Smooth muscle cell (in vitro differentiated cells): Measurements from ENCODE around the gene FREY1. TPM values are rescaled to one million over a fixed set of nuclear protein-coding genes. Genes with fewer than 3 reads are reported as not detected.

Source experiments
- DNase-seq: peaks from one replicate; lab custom pipeline; 2025; ENCODE audit not compliant: unreplicated experiment; lab: John Stamatoyannopoulos, UW
- H2AFZ ChIP-seq: fragments of 200-600 bp; sonication (generic); 2 replicates; pipeline ENCODE4 v1.6.0; 2016; ENCODE audit warnings: antibody characterized with exemption, low read depth, mild to moderate bottlenecking
- H3F3A ChIP-seq: fragments of 200-600 bp; sonication (generic); 2 replicates; pipeline ENCODE4 v1.6.0; 2017; ENCODE audit warnings: antibody characterized with exemption, low read depth
- H3K27ac ChIP-seq: fragments of 200-600 bp; sonication (generic); 2 replicates; pipeline ENCODE4 v1.5.1; 2016; ENCODE audit warnings: low read depth, mild to moderate bottlenecking
- H3K27me3 ChIP-seq: fragments of 200-600 bp; sonication (generic); 2 replicates; pipeline ENCODE4 v1.6.1; 2016; ENCODE audit warnings: low read depth, mild to moderate bottlenecking
- H3K36me3 ChIP-seq: fragments of 200-600 bp; sonication (generic); 2 replicates; pipeline ENCODE4 v1.5.1; 2016; ENCODE audit warnings: low read depth
- H3K4me1 ChIP-seq: fragments of 200-600 bp; sonication (generic); 2 replicates; pipeline ENCODE4 v1.5.1; 2016; ENCODE audit warnings: low read depth
- H3K4me2 ChIP-seq: fragments of 200-600 bp; sonication (generic); 2 replicates; pipeline ENCODE4 v1.6.0; 2016; ENCODE audit warnings: mild to moderate bottlenecking
- H3K4me3 ChIP-seq: fragments of 200-600 bp; sonication (generic); 2 replicates; pipeline ENCODE4 v1.5.1; 2016; ENCODE audit warnings: mild to moderate bottlenecking
- H3K79me2 ChIP-seq: fragments of 200-600 bp; sonication (generic); 2 replicates; pipeline ENCODE4 v1.6.0; 2016; ENCODE audit warnings: low read depth, mild to moderate bottlenecking
- H3K9ac ChIP-seq: fragments of 200-600 bp; sonication (generic); 2 replicates; pipeline ENCODE4 v1.6.0; 2016; ENCODE audit warnings: low read depth
- H3K9me3 ChIP-seq: fragments of 200-600 bp; sonication (generic); replicated peaks from 2 replicates; pipeline ENCODE4 v1.5.1; 2016; ENCODE audit warnings: low read depth
- H4K20me1 ChIP-seq: fragments of 200-600 bp; sonication (generic); 2 replicates; pipeline ENCODE4 v1.6.0; 2016; ENCODE audit warnings: low read depth
- WGBS: methylation state at CpG from one replicate; pipeline ENCODE4 v1.1.7; 2016; ENCODE audit warnings: low lambda C conversion rate; 5-methylcytosine and 5-hydroxymethylcytosine counted together
- polyA plus RNA-seq: library from polyadenylated mRNA; unstranded; fragments of >200 nt; fragmentation: Nextera tagmentation; extraction: Ambion mirVana; gene quantifications from 2 replicates; pipeline ENCODE4 v1.2.1, GENCODE V29; 2016
- total RNA-seq: library from RNA; depleted of rRNA; stranded (reverse); fragments of >200 nt; gene quantifications from 2 replicates; pipeline ENCODE4 v1.2.3, GENCODE V29; 2014
- TF ChIP-seq, protein P1 (sequence below): fragments of 200-600 bp; sonication (generic); IDR thresholded peaks from 2 replicates; pipeline ENCODE4 v1.5.1; 2017; ENCODE audit warnings: borderline replicate concordance, mild to moderate bottlenecking, antibody characterized with exemption; ENCODE audit not compliant: insufficient read depth, poor library complexity, severe bottlenecking

FREY1 gene, protein sequence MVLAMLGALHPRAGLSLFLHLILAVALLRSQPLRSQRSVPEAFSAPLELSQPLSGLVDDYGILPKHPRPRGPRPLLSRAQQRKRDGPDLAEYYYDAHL
- total RNA-seq (0.22 and 3.6 TPM in 2 replicates), polyA plus RNA-seq (0.57 TPM in 1 of 2 replicates, not detected in the other)

- no peak for DNase-seq
- H3K9me3 ChIP-seq, result no peaks in the 10 kb centered on the region
- no peak within 1 kb of the TSS for H3K27ac ChIP-seq
- H4K20me1 ChIP-seq, result no peaks in the 10 kb centered on the region
- H3K4me2 ChIP-seq, result no peak within 1 kb of the TSS
- H2AFZ ChIP-seq, result no peak within 1 kb of the TSS
- WGBS, result 88% methylated on average over 18 of the region's 18 CpGs
- H3K4me3 ChIP-seq, result no peak within 1 kb of the TSS
- no peaks in the 10 kb centered on the region for H3K79me2 ChIP-seq
- TF ChIP-seq, protein P1, sequence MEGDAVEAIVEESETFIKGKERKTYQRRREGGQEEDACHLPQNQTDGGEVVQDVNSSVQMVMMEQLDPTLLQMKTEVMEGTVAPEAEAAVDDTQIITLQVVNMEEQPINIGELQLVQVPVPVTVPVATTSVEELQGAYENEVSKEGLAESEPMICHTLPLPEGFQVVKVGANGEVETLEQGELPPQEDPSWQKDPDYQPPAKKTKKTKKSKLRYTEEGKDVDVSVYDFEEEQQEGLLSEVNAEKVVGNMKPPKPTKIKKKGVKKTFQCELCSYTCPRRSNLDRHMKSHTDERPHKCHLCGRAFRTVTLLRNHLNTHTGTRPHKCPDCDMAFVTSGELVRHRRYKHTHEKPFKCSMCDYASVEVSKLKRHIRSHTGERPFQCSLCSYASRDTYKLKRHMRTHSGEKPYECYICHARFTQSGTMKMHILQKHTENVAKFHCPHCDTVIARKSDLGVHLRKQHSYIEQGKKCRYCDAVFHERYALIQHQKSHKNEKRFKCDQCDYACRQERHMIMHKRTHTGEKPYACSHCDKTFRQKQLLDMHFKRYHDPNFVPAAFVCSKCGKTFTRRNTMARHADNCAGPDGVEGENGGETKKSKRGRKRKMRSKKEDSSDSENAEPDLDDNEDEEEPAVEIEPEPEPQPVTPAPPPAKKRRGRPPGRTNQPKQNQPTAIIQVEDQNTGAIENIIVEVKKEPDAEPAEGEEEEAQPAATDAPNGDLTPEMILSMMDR, result no peak
- no peaks in the 10 kb centered on the region for H3K27me3 ChIP-seq
- no peaks in the 10 kb centered on the region for H3F3A ChIP-seq
- H3K36me3 ChIP-seq, result no peaks in the 10 kb centered on the region
- H3K4me1 ChIP-seq, result no peaks in the 10 kb centered on the region
- H3K9ac ChIP-seq, result no peak within 1 kb of the TSS
These were observed at the start of gene FREY1 for GRCh38 chr11:45906965-45907611. Gene FREY1 (minus strand): TSS chr11:45907271. CDS start chr11:45907245, 26 bp downstream.

DNA sequence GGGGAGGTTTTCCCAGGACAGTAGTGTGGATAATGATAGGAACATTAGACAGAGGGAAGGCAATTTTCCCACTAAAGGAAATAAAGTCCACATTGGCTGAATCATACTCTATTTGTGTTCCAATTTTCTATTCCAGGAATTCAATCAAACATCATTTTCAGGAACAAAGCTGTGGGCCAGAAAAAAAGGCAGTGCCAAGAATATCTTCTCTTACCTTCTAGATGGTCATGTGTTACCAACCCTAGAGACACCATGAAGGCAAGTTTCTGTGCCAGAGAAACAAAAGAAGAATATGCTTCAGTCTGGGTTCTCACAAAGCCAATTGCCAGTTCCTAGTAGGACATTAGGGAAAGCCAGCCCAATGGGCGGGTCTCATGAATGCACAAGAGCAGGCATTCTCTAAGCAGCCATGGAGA is 42.9 kb upstream of the FREY1 start:
- H3K4me1 ChIP-seq, result no peaks in the 10 kb centered on the region
- H2AFZ ChIP-seq, result no peak overlapping the region
- peaks cover 4% of the 10 kb centered on the region for H4K20me1 ChIP-seq
- TF ChIP-seq, protein P1, result no peak
- WGBS, result 100% methylated on average over 1 of the region's 1 CpG
- no peak overlapping the region for H3K4me2 ChIP-seq
- H3K4me3 ChIP-seq, result no peak overlapping the region
- H3K27me3 ChIP-seq, result no peaks in the 10 kb centered on the region
- H3K9ac ChIP-seq, result no peak overlapping the region
- peaks cover 17% of the 10 kb centered on the region for H3K36me3 ChIP-seq
- H3K27ac ChIP-seq, result no peak overlapping the region
- H3F3A ChIP-seq, result no peaks in the 10 kb centered on the region
- no peaks in the 10 kb centered on the region for H3K79me2 ChIP-seq
- H3K9me3 ChIP-seq, result no peaks in the 10 kb centered on the region
- no peak for DNase-seq

DNA sequence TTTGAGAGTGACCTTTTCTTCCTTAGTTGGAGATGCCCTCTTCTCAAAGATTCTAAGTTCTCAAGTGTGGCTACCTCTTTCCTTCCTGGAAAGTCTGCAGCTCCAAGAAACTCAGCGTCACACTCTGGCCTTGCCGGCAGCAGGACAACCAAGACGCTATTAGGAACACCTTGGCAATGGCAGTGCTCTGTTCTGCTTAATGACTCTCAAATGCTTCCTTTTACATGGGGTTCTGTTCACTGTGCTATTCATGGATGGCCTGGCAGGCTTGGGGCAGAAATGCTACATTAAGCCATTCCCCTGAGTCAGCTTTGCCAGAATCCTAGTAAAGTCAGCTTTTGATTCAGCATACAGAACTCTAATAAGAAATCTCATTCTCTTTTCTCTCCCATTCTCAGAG is 41.3 kb upstream of the FREY1 start:
- H3K9ac ChIP-seq, result no peak overlapping the region
- H3K4me3 ChIP-seq, result no peak overlapping the region
- H3K9me3 ChIP-seq, result no peaks in the 10 kb centered on the region
- peaks cover 4% of the 10 kb centered on the region for H4K20me1 ChIP-seq
- H3K27me3 ChIP-seq, result no peaks in the 10 kb centered on the region
- no peak overlapping the region for H3K27ac ChIP-seq
- no peak overlapping the region for H2AFZ ChIP-seq
- WGBS, result 88% methylated on average over 3 of the region's 3 CpGs
- H3K4me2 ChIP-seq, result no peak overlapping the region
- TF ChIP-seq, protein P1, result no peak
- no peaks in the 10 kb centered on the region for H3K4me1 ChIP-seq
- no peak for DNase-seq
- H3K36me3 ChIP-seq, result peaks cover 15% of the 10 kb centered on the region
- no peaks in the 10 kb centered on the region for H3K79me2 ChIP-seq
- H3F3A ChIP-seq, result no peaks in the 10 kb centered on the region

DNA sequence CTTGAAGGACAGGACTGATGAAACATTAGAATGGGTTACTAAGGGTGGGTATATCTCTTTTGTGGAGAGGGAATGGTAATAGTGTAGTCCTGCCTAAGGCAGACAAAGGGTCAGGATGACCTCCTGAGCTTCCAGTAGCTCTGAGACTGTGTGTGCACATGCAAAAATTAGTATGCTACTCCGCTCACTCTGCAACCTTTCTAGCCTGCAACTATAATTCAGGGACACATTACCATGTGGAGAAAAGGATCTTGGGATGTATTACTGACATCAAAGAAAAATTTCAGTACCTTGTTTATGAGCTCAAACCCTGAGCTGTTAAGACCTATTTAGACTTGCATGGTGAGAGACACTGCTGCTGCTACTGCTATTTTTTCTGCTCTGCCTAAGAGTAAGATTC is 40.8 kb upstream of the FREY1 start:
- TF ChIP-seq, protein P1, result no peak
- no peaks in the 10 kb centered on the region for H3K9me3 ChIP-seq
- H3K4me2 ChIP-seq, result no peak overlapping the region
- no peaks in the 10 kb centered on the region for H3K27me3 ChIP-seq
- H3K4me3 ChIP-seq, result no peak overlapping the region
- no peaks in the 10 kb centered on the region for H3K79me2 ChIP-seq
- H2AFZ ChIP-seq, result no peak overlapping the region
- no peaks in the 10 kb centered on the region for H3K4me1 ChIP-seq
- H3K36me3 ChIP-seq, result peaks cover 10% of the 10 kb centered on the region
- 100% methylated on average over 1 of the region's 1 CpG for WGBS
- H3K27ac ChIP-seq, result no peak overlapping the region
- H4K20me1 ChIP-seq, result peaks cover 4% of the 10 kb centered on the region
- DNase-seq, result no peak
- no peaks in the 10 kb centered on the region for H3F3A ChIP-seq
- H3K9ac ChIP-seq, result no peak overlapping the region
